ENCODE data around the gene DPRX.

DPRX gene

GRCh38 chr19:53631949-53632407 is at the start of gene DPRX:
Gene DPRX (plus strand): TSS chr19:53631999. CDS start chr19:53632107, 108 bp downstream.
- no peak for TF ChIP-seq EZH2phosphoT487 (IDR thresholded peaks at IDR 0.05; ENCODE audit: low read depth)
- no peak for TF ChIP-seq CTCF (IDR thresholded peaks at IDR 0.05; ENCODE audit: low read depth, low read length)
- no peaks in the 10 kb centered on the region for H3K4me1 ChIP-seq (ENCODE audit: low read length)
- no peak within 1 kb of the TSS for H3K4me3 ChIP-seq (ENCODE audit: low read length)
- no peak within 1 kb of the TSS for H3K4me2 ChIP-seq (ENCODE audit: low read length)
- no peaks in the 10 kb centered on the region for H4K20me1 ChIP-seq (ENCODE audit: insufficient read depth, low read length)
- no peaks in the 10 kb centered on the region for H3K36me3 ChIP-seq (replicated peaks; ENCODE audit: low read depth, low read length)
- no peak within 1 kb of the TSS for H3K27ac ChIP-seq (ENCODE audit: low read length)
- H3K79me2 ChIP-seq (ENCODE audit: low read length), result no peaks in the 10 kb centered on the region
- H3K27me3 ChIP-seq (ENCODE audit: low read depth, low read length), result no peaks in the 10 kb centered on the region
- H2AFZ ChIP-seq (ENCODE audit: low read depth, low read length), result no peak within 1 kb of the TSS
- no peak within 1 kb of the TSS for H3K9ac ChIP-seq (ENCODE audit: low read length)
- peaks cover 8% of the 10 kb centered on the region; the same call in 1 of the 2 replicates for H3K9me3 ChIP-seq (ENCODE audit: insufficient read depth, low read length)

GRCh38 chr19:53583181-53583580 is 48.6 kb upstream of the DPRX start:
- no peaks in the 10 kb centered on the region for H3K79me2 ChIP-seq (ENCODE audit: low read length)
- peaks cover 16% of the 10 kb centered on the region for H3K36me3 ChIP-seq (replicated peaks; ENCODE audit: low read depth, low read length)
- H3K4me3 ChIP-seq (ENCODE audit: low read length), result no peak overlapping the region
- H4K20me1 ChIP-seq (ENCODE audit: insufficient read depth, low read length), result no peaks in the 10 kb centered on the region
- H3K27me3 ChIP-seq (ENCODE audit: low read depth, low read length), result no peaks in the 10 kb centered on the region
- no peaks in the 10 kb centered on the region for H3K4me1 ChIP-seq (ENCODE audit: low read length)
- no peak for TF ChIP-seq CTCF (IDR thresholded peaks at IDR 0.05; ENCODE audit: low read depth, low read length)
- no peak for TF ChIP-seq EZH2phosphoT487 (IDR thresholded peaks at IDR 0.05; ENCODE audit: low read depth)
- H3K9ac ChIP-seq (ENCODE audit: low read length), result no peak overlapping the region
- H2AFZ ChIP-seq (ENCODE audit: low read depth, low read length), result no peak overlapping the region
- no peak overlapping the region for H3K27ac ChIP-seq (ENCODE audit: low read length)
- H3K4me2 ChIP-seq (ENCODE audit: low read length), result no peak overlapping the region
- H3K9me3 ChIP-seq (ENCODE audit: insufficient read depth, low read length), result peaks cover 15% of the 10 kb centered on the region; the same call in 1 of the 2 replicates

- Histone ChIP-seq H3K27me3 (ENCODE audit: low read depth, low read length) (no peaks in the 10 kb centered on the region), H2AFZ (ENCODE audit: low read depth, low read length) (no peak overlapping the region), H4K20me1 (ENCODE audit: insufficient read depth, low read length) (no peaks in the 10 kb centered on the region), H3K9ac (ENCODE audit: low read length) (no peak overlapping the region), H3K4me1 (ENCODE audit: low read length) (no peaks in the 10 kb centered on the region), H3K79me2 (ENCODE audit: low read length) (no peaks in the 10 kb centered on the region), H3K27ac (ENCODE audit: low read length) (no peak overlapping the region), H3K4me2 (ENCODE audit: low read length) (no peak overlapping the region), H3K36me3 (replicated peaks; ENCODE audit: low read depth, low read length) (no peaks in the 10 kb centered on the region), H3K9me3 (ENCODE audit: insufficient read depth, low read length) (peaks cover 7% of the 10 kb centered on the region; the same call in 1 of the 2 replicates), H3K4me3 (ENCODE audit: low read length) (no peak overlapping the region)
- TF ChIP-seq CTCF (IDR thresholded peaks at IDR 0.05; ENCODE audit: low read depth, low read length), result no peak
- TF ChIP-seq EZH2phosphoT487 (IDR thresholded peaks at IDR 0.05; ENCODE audit: low read depth), result no peak
These were observed 45.5 kb upstream of the DPRX start for GRCh38 chr19:53586277-53586691.

- no peaks in the 10 kb centered on the region for H3K4me1 ChIP-seq (ENCODE audit: low read length)
- no peak overlapping the region for H2AFZ ChIP-seq (ENCODE audit: low read depth, low read length)
- no peaks in the 10 kb centered on the region for H3K79me2 ChIP-seq (ENCODE audit: low read length)
- H3K27ac ChIP-seq (ENCODE audit: low read length), result no peak overlapping the region
- no peak for TF ChIP-seq CTCF (IDR thresholded peaks at IDR 0.05; ENCODE audit: low read depth, low read length)
- TF ChIP-seq EZH2phosphoT487 (IDR thresholded peaks at IDR 0.05; ENCODE audit: low read depth), result no peak
- H3K36me3 ChIP-seq (replicated peaks; ENCODE audit: low read depth, low read length), result no peaks in the 10 kb centered on the region
- no peaks in the 10 kb centered on the region for H3K27me3 ChIP-seq (ENCODE audit: low read depth, low read length)
- H3K9me3 ChIP-seq (ENCODE audit: insufficient read depth, low read length), result peaks cover 7% of the 10 kb centered on the region; the same call in 1 of the 2 replicates
- H3K4me2 ChIP-seq (ENCODE audit: low read length), result no peak overlapping the region
- H3K4me3 ChIP-seq (ENCODE audit: low read length), result no peak overlapping the region
- no peak overlapping the region for H3K9ac ChIP-seq (ENCODE audit: low read length)
- no peaks in the 10 kb centered on the region for H4K20me1 ChIP-seq (ENCODE audit: insufficient read depth, low read length)
These were observed 36.8 kb upstream of the DPRX start for GRCh38 chr19:53594811-53595509.
